Measurements from ENCODE around the gene ATP2B3. TPM values are rescaled to one million over a fixed set of nuclear protein-coding genes. Genes with fewer than 3 reads are reported as not detected.

The ATP2B3 gene
- polyA plus RNA-seq, 3 donors, result 0.01 TPM; not detected in 2

DNA sequence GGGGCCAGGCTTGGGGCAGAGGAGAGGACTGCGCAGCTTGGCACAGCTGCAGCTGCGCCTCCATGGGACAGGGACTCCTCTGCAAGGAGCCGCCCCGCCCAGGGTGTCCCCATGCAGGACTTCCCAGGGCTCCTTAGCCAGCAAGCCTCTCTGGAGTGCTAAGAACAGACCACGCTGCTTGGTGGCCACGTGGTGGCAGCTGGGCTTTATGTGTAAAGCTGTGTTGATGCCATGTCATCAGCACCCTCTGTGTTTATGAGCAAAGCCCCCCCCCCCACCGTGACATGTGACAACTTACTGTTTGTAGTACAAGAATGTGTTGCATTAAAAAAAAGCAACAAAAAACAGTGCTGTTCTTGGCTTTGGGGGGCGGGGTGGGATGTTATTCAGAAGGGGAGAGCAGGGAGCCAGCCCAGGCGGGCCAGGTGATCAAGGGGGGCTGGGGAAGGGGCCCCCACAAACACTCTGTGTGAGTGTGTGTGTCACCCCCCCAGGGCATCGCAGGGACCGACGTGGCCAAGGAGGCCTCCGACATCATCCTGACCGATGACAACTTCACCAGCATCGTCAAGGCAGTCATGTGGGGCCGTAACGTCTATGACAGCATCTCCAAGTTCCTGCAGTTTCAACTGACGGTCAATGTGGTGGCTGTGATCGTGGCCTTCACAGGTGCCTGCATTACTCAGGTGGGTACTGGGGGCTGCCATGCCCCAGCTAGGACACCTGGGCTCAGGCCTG lies 40.3 kb downstream of the ATP2B3 start:
- no peak for DNase-seq
- Histone ChIP-seq H3K79me2 (ENCODE audit: insufficient read depth, low read length) (no peaks in the 10 kb centered on the region), H3K4me1 (ENCODE audit: control insufficient read depth in 1 of 2, insufficient read depth in 2 of 2, low read length in 2 of 2) (peaks cover 17 to 19% of the 10 kb centered on the region in 2 donors), H4K20me1 (ENCODE audit: insufficient read depth, low read length) (no peaks in the 10 kb centered on the region), H3K9me3 (replicated peaks in 1 of 2; ENCODE audit: control insufficient read depth in 1 of 2, insufficient read depth in 1 of 2, low read length in 2 of 2) (no peaks in the 10 kb centered on the region), H3K36me3 (replicated peaks in 1 of 2; ENCODE audit: control insufficient read depth in 1 of 2, insufficient read depth in 2 of 2, low read length in 2 of 2) (no peaks in the 10 kb centered on the region), H3K27ac (ENCODE audit: low read depth in 1 of 2, low read length in 2 of 2) (no peak overlapping the region), H3K4me2 (replicated peaks; ENCODE audit: extremely low read depth, low read length, poor library complexity, severe bottlenecking) (no peak overlapping the region), H2AFZ (ENCODE audit: insufficient read depth, low read depth, low read length, poor library complexity, severe bottlenecking) (no peak overlapping the region), H3K27me3 (ENCODE audit: control insufficient read depth in 2 of 2, insufficient read depth in 2 of 2, low read length in 2 of 2) (no peaks in the 10 kb centered on the region), H3K4me3 (replicated peaks in 1 of 3; ENCODE audit: low read depth in 2 of 3, low read length in 3 of 3) (no peak overlapping the region), H3K9ac (ENCODE audit: insufficient read depth, low read length, poor library complexity, severe bottlenecking) (no peak overlapping the region)
- no peak overlapping the region for H3K4me3 Mint-ChIP-seq
- H3K4me1 Mint-ChIP-seq, result peaks cover 29% of the 10 kb centered on the region
- H3K27ac Mint-ChIP-seq, result no peak overlapping the region
- intact Hi-C loops (cut with micrococcal nuclease), result no loop called here
- TF ChIP-seq, protein P1, sequence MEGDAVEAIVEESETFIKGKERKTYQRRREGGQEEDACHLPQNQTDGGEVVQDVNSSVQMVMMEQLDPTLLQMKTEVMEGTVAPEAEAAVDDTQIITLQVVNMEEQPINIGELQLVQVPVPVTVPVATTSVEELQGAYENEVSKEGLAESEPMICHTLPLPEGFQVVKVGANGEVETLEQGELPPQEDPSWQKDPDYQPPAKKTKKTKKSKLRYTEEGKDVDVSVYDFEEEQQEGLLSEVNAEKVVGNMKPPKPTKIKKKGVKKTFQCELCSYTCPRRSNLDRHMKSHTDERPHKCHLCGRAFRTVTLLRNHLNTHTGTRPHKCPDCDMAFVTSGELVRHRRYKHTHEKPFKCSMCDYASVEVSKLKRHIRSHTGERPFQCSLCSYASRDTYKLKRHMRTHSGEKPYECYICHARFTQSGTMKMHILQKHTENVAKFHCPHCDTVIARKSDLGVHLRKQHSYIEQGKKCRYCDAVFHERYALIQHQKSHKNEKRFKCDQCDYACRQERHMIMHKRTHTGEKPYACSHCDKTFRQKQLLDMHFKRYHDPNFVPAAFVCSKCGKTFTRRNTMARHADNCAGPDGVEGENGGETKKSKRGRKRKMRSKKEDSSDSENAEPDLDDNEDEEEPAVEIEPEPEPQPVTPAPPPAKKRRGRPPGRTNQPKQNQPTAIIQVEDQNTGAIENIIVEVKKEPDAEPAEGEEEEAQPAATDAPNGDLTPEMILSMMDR (IDR thresholded peaks at IDR 0.05), result no peak
- no peaks in the 10 kb centered on the region for H3K36me3 Mint-ChIP-seq
- H3K27me3 Mint-ChIP-seq (ENCODE audit: low read depth in 3 of 3), result peaks cover 0 to 12% (median 4%) of the 10 kb centered on the region in 3 donors
- 94% methylated on average over 13 of the region's 19 CpGs for WGBS (ENCODE audit: insufficient coverage)
- H3K9me3 Mint-ChIP-seq, result peaks cover 0 to 4% (median 0%) of the 10 kb centered on the region in 7 donors

DNA sequence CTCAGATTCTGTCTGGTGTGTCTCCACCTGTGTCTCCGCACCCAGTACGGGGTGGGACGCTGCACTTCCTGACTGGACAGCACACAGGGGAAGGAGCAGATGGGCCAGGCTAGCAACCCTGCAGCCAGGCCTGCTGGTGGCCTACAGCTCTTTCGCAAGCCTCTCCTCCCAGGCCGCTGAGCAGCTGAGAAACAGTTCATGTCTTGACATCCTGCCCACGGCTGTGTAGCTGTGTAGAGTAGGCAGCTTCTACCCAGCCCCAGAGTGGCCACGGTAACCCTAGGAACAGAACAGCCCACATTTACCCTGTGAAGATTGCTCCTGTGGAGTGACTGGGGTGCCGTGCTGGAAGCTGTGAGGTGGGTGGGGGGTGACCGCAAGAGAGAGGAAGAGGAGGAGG lies 42.6 kb downstream of the ATP2B3 start:
- peak in 2 of 3 donors; percentile 7 to 8 for DNase-seq
- H3K4me3 ChIP-seq (replicated peaks in 1 of 3; ENCODE audit: low read depth in 2 of 3, low read length in 3 of 3), result peak overlapping the region in 1 of 3 experiments; percentile 8
- H3K4me1 Mint-ChIP-seq, result peaks cover 30% of the 10 kb centered on the region
- H2AFZ ChIP-seq (ENCODE audit: insufficient read depth, low read depth, low read length, poor library complexity, severe bottlenecking), result peak overlapping the region; percentile 72
- peak overlapping the region; percentile 1 for H3K9ac ChIP-seq (ENCODE audit: insufficient read depth, low read length, poor library complexity, severe bottlenecking)
- TF ChIP-seq, protein P1 (IDR thresholded peaks at IDR 0.05), result no peak
- peak overlapping the region in 1 of 2 donors; percentile 53 for H3K27ac ChIP-seq (ENCODE audit: low read depth in 1 of 2, low read length in 2 of 2)
- H3K27me3 ChIP-seq (ENCODE audit: control insufficient read depth in 2 of 2, insufficient read depth in 2 of 2, low read length in 2 of 2), result no peaks in the 10 kb centered on the region
- no peaks in the 10 kb centered on the region for H3K36me3 Mint-ChIP-seq
- H4K20me1 ChIP-seq (ENCODE audit: insufficient read depth, low read length), result no peaks in the 10 kb centered on the region
- H3K27me3 Mint-ChIP-seq (ENCODE audit: low read depth in 3 of 3), result peaks cover 3 to 14% (median 3%) of the 10 kb centered on the region in 3 donors
- 0% methylated on average over 1 of the region's 9 CpGs for WGBS (ENCODE audit: insufficient coverage)
- peaks cover 17 to 21% of the 10 kb centered on the region in 2 donors for H3K4me1 ChIP-seq (ENCODE audit: control insufficient read depth in 1 of 2, insufficient read depth in 2 of 2, low read length in 2 of 2)
- peaks cover 0 to 4% (median 0%) of the 10 kb centered on the region in 7 donors for H3K9me3 Mint-ChIP-seq
- H3K4me3 Mint-ChIP-seq, result peak overlapping the region in 1 of 2 donors; percentile 73
- no peaks in the 10 kb centered on the region for H3K79me2 ChIP-seq (ENCODE audit: insufficient read depth, low read length)
- H3K27ac Mint-ChIP-seq, result peak overlapping the region in 3 of 7 donors; percentile 5 to 71 (median 26)
- no peaks in the 10 kb centered on the region for H3K36me3 ChIP-seq (replicated peaks in 1 of 2; ENCODE audit: control insufficient read depth in 1 of 2, insufficient read depth in 2 of 2, low read length in 2 of 2)
- intact Hi-C loops (cut with micrococcal nuclease), result no loop called here
- H3K4me2 ChIP-seq (replicated peaks; ENCODE audit: extremely low read depth, low read length, poor library complexity, severe bottlenecking), result peak overlapping the region; percentile 46
- H3K9me3 ChIP-seq (replicated peaks in 1 of 2; ENCODE audit: control insufficient read depth in 1 of 2, insufficient read depth in 1 of 2, low read length in 2 of 2), result no peaks in the 10 kb centered on the region

Data from CD14-positive monocyte (primary cell).